Measurements from ENCODE around the gene PTPRK. TPM values are rescaled to one million over a fixed set of nuclear protein-coding genes. Genes with fewer than 3 reads are reported as not detected.

The PTPRK gene
- total and polyA plus RNA-seq, 10 of the 15 experiments (the other 5 are each of a cell fraction or from before 2014, with no cell fraction given), result 0.23 to 1.9 (median 0.55) TPM

GRCh38 chr6:127939442-127940066 is 580.8 kb downstream of the PTPRK start:
- Histone ChIP-seq H2AFZ (ENCODE audit: control insufficient read depth, low read depth, low read length) (no peak overlapping the region), H3K9me3 (replicated peaks; ENCODE audit: control insufficient read depth, insufficient read depth, low read length) (no peaks in the 10 kb centered on the region), H4K20me1 (ENCODE audit: control insufficient read depth, insufficient read depth) (no peaks in the 10 kb centered on the region), H3K36me3 (ENCODE audit: control insufficient read depth in 2 of 2, insufficient read depth in 2 of 2, low read length in 1 of 2) (no peaks in the 10 kb centered on the region), H3K4me2 (ENCODE audit: control insufficient read depth, insufficient read depth) (no peak overlapping the region), H3K9ac (ENCODE audit: control insufficient read depth, insufficient read depth, low read length) (no peak overlapping the region), H3K27me3 (replicated peaks in 1 of 2; ENCODE audit: control insufficient read depth in 2 of 2, insufficient read depth in 2 of 2, low read length in 1 of 2) (no peaks in the 10 kb centered on the region), H3K79me2 (ENCODE audit: control insufficient read depth, insufficient read depth, low read length) (no peaks in the 10 kb centered on the region), H3K27ac (ENCODE audit: control insufficient read depth, insufficient read depth) (no peak overlapping the region), H3K4me1 (ENCODE audit: control insufficient read depth, insufficient read depth, low read length) (no peaks in the 10 kb centered on the region), H3K4me3 (no peak overlapping the region)
- WGBS (ENCODE audit: insufficient coverage, insufficient replicate concordance, low lambda C conversion rate, missing lambda C conversion rate), result 1% methylated on average over 3 of the region's 3 CpGs
- in situ Hi-C loops (cut with MboI) (no loop called here), intact Hi-C loops (cut with micrococcal nuclease; ENCODE audit: unreplicated experiment) (no loop called here)
- no TSS peak for BruUV-seq (replicated peaks)
- TF ChIP-seq IRF3 (IDR thresholded peaks at IDR 0.05), result no peak
- no peak for TF ChIP-seq HDAC6 (IDR thresholded peaks at IDR 0.05; ENCODE audit: unreplicated experiment)
- no peak for TF ChIP-seq MYB (IDR thresholded peaks at IDR 0.05; ENCODE audit: borderline replicate concordance, low read depth, low read length)
- no peak for TF ChIP-seq ESRRA (IDR thresholded peaks at IDR 0.05; ENCODE audit: low read length)
- no peak for TF ChIP-seq PKNOX1 (IDR thresholded peaks at IDR 0.05)
- no peak for TF ChIP-seq ETV6 (conservative IDR thresholded peaks at IDR 0.05 in 1 of 2, IDR thresholded peaks at IDR 0.05 in 1 of 2; ENCODE audit: borderline replicate concordance in 1 of 2, low read depth in 1 of 2)
- TF ChIP-seq STAT1 (conservative IDR thresholded peaks at IDR 0.05), result no peak
- no peak for TF ChIP-seq NRF1 (conservative IDR thresholded peaks at IDR 0.05; ENCODE audit: low read depth, low read length)
- no peak for TF ChIP-seq NFXL1 (IDR thresholded peaks at IDR 0.05; ENCODE audit: borderline replicate concordance)
- no peak for TF ChIP-seq SMC3 (IDR thresholded peaks at IDR 0.05; ENCODE audit: borderline replicate concordance, low read length)
- TF ChIP-seq SUZ12 (IDR thresholded peaks at IDR 0.05; ENCODE audit: unreplicated experiment), result no peak
- no peak for TF ChIP-seq SIX5 (IDR thresholded peaks at IDR 0.05; ENCODE audit: low read depth, low read length, severe bottlenecking)
- ATAC-seq (no peak), DNase-seq (ENCODE audit: low read depth, low spot score) (no peak), FAIRE-seq (no peak)
- CTCF ChIA-PET, result interaction anchor here (1.1 kb wide), 1 partner anchor 29 kb away, joined by 3 read pairs; no protein-coding TSS in a partner anchor
- SMC1A ChIA-PET (ENCODE audit: uncharacterized antibody, unreplicated experiment), result interaction anchor here (0.7 kb wide), 1 partner anchor 10 kb away, joined by 3 read pairs; no protein-coding TSS in a partner anchor
- POLR2A ChIA-PET, result interaction anchor here (0.7 kb wide), 1 partner anchor 9 kb away, joined by 7 read pairs; no protein-coding TSS in a partner anchor
- RAD21 ChIA-PET (ENCODE audit: unreplicated experiment), result no interaction called here

Data from GM12878 (cell line).